ENCODE data around the gene BDKRB1.

- TF ChIP-seq CTCF (IDR thresholded peaks at IDR 0.05) (no peak), EZH2 (IDR thresholded peaks at IDR 0.05) (no peak)
Observed at GRCh38 chr14:96221841-96222240, 34.2 kb upstream of the BDKRB1 start.
